Esophagus muscularis mucosa (tissue), 4 donors: ENCODE measurements around the gene ID2.

Experiments used
- CTCF ChIP-seq, 3 experiments: fragments of 200-600 bp in 2 of 3; fragments of 450-650 bp in 1 of 3; sonication (generic) in 2 of 3; IDR thresholded peaks; one replicate each; pipeline ENCODE4 v1.5.1; 2017 to 2019; ENCODE audit warnings: antibody characterized with exemption in 3 of 3, mild to moderate bottlenecking in 2 of 3, moderate library complexity in 1 of 3
- EP300 ChIP-seq: sonication (generic); formaldehyde crosslinking; IDR thresholded peaks from one replicate; pipeline ENCODE4 v1.6.1; 2017; ENCODE audit warnings: antibody characterized with exemption
- POLR2A ChIP-seq: fragments of 450-650 bp; IDR thresholded peaks from one replicate; pipeline ENCODE4 v1.6.1; 2017; ENCODE audit warnings: antibody characterized with exemption, moderate library complexity, mild to moderate bottlenecking, low read depth
- POLR2AphosphoS5 ChIP-seq, 2 donors: sonication (generic); formaldehyde crosslinking; IDR thresholded peaks; one replicate each; pipeline ENCODE4 v1.6.1; 2017; ENCODE audit warnings: antibody characterized with exemption in 2 of 2

GRCh38 chr2:8645176-8645831 is 36.6 kb upstream of the ID2 start:
- TF ChIP-seq CTCF (IDR thresholded peaks at IDR 0.05), result no peak
- no peak for TF ChIP-seq POLR2AphosphoS5 (IDR thresholded peaks at IDR 0.05)
- TF ChIP-seq EP300, result no peak
- TF ChIP-seq POLR2A, result no peak
